ENCODE data around the gene CERS6. TPM values are rescaled to one million over a fixed set of nuclear protein-coding genes. Genes with fewer than 3 reads are reported as not detected.

Gene CERS6
- total and polyA plus RNA-seq, 2 experiments from 2014 or later = 7.4 to 35.0 TPM

- TF ChIP-seq, protein P1, sequence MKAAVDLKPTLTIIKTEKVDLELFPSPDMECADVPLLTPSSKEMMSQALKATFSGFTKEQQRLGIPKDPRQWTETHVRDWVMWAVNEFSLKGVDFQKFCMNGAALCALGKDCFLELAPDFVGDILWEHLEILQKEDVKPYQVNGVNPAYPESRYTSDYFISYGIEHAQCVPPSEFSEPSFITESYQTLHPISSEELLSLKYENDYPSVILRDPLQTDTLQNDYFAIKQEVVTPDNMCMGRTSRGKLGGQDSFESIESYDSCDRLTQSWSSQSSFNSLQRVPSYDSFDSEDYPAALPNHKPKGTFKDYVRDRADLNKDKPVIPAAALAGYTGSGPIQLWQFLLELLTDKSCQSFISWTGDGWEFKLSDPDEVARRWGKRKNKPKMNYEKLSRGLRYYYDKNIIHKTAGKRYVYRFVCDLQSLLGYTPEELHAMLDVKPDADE (IDR thresholded peaks at IDR 0.05) = no peak
These were observed 275.5 kb downstream of the CERS6 start (continued) for GRCh38 chr2:168731616-168732015.

- no peak for DNase-seq (ENCODE audit: low spot score)
- no peaks in the 10 kb centered on the region for H3F3A ChIP-seq (replicated peaks; ENCODE audit: low read depth)
- H3K27me3 Mint-ChIP-seq (ENCODE audit: insufficient read depth, low read depth, poor library complexity) = no peaks in the 10 kb centered on the region
- H4K20me1 ChIP-seq (replicated peaks; ENCODE audit: insufficient read depth) = no peaks in the 10 kb centered on the region
- H3K27ac ChIP-seq (ENCODE audit: low read depth) = no peak overlapping the region
- no peak overlapping the region for H3K4me2 ChIP-seq
- peaks cover 25% of the 10 kb centered on the region for H3K4me1 ChIP-seq (ENCODE audit: insufficient read depth)
- H3K27ac Mint-ChIP-seq = peak overlapping the region; percentile 14; the same call in 1 of the 2 replicates
- no peak overlapping the region for H3K4me3 ChIP-seq
- H2AFZ ChIP-seq = no peak overlapping the region
- H3K36me3 ChIP-seq (ENCODE audit: insufficient read depth) = no peaks in the 10 kb centered on the region
- H3K4me1 Mint-ChIP-seq = peaks cover 36% of the 10 kb centered on the region
- no peak for ATAC-seq
- no peaks in the 10 kb centered on the region for H3K9me2 ChIP-seq (ENCODE audit: insufficient read depth)
- H3K4me3 Mint-ChIP-seq = no peak overlapping the region
- H3K9me3 Mint-ChIP-seq = no peaks in the 10 kb centered on the region
- H3K27me3 ChIP-seq (ENCODE audit: insufficient read depth) = no peaks in the 10 kb centered on the region
- TF ChIP-seq, protein P1 (IDR thresholded peaks at IDR 0.05) = no peak
- TF ChIP-seq EZH2phosphoT487 (IDR thresholded peaks at IDR 0.05; ENCODE audit: unreplicated experiment) (no peak), NANOG (IDR thresholded peaks at IDR 0.05; ENCODE audit: borderline replicate concordance) (no peak), CREB1 (CRISPR knock-in tag; IDR thresholded peaks at IDR 0.05; ENCODE audit: low read depth) (no peak)
- no peaks in the 10 kb centered on the region for H3K79me2 ChIP-seq (replicated peaks; ENCODE audit: insufficient read depth)
- H3K36me3 Mint-ChIP-seq (ENCODE audit: low read depth) = no peaks in the 10 kb centered on the region
These were observed 276.0 kb downstream of the CERS6 start for GRCh38 chr2:168732100-168732499.

- DNase-seq (ENCODE audit: low spot score) = no peak
- Histone ChIP-seq H3K27me3 (ENCODE audit: insufficient read depth) (no peaks in the 10 kb centered on the region), H3K4me3 (no peak overlapping the region), H3K79me2 (replicated peaks; ENCODE audit: insufficient read depth) (no peaks in the 10 kb centered on the region), H3F3A (replicated peaks; ENCODE audit: low read depth) (no peaks in the 10 kb centered on the region), H3K27ac (ENCODE audit: low read depth) (no peak overlapping the region), H4K20me1 (replicated peaks; ENCODE audit: insufficient read depth) (no peaks in the 10 kb centered on the region), H3K9me2 (ENCODE audit: insufficient read depth) (no peaks in the 10 kb centered on the region), H3K4me1 (ENCODE audit: insufficient read depth) (peaks cover 25% of the 10 kb centered on the region), H3K4me2 (no peak overlapping the region), H2AFZ (no peak overlapping the region), H3K36me3 (ENCODE audit: insufficient read depth) (no peaks in the 10 kb centered on the region)
- H3K27me3 Mint-ChIP-seq (ENCODE audit: insufficient read depth, low read depth, poor library complexity) = no peaks in the 10 kb centered on the region
- no peak for ATAC-seq
- H3K36me3 Mint-ChIP-seq (ENCODE audit: low read depth) = no peaks in the 10 kb centered on the region
- H3K4me1 Mint-ChIP-seq = peaks cover 36% of the 10 kb centered on the region
- H3K27ac Mint-ChIP-seq = peak overlapping the region; percentile 5; the same call in 1 of the 2 replicates
- H3K9me3 Mint-ChIP-seq = no peaks in the 10 kb centered on the region
- H3K4me3 Mint-ChIP-seq = no peak overlapping the region
- no peak for TF ChIP-seq EZH2phosphoT487 (IDR thresholded peaks at IDR 0.05; ENCODE audit: unreplicated experiment)
- no peak for TF ChIP-seq REST (IDR thresholded peaks at IDR 0.05; ENCODE audit: unreplicated experiment)
- TF ChIP-seq, protein P2, sequence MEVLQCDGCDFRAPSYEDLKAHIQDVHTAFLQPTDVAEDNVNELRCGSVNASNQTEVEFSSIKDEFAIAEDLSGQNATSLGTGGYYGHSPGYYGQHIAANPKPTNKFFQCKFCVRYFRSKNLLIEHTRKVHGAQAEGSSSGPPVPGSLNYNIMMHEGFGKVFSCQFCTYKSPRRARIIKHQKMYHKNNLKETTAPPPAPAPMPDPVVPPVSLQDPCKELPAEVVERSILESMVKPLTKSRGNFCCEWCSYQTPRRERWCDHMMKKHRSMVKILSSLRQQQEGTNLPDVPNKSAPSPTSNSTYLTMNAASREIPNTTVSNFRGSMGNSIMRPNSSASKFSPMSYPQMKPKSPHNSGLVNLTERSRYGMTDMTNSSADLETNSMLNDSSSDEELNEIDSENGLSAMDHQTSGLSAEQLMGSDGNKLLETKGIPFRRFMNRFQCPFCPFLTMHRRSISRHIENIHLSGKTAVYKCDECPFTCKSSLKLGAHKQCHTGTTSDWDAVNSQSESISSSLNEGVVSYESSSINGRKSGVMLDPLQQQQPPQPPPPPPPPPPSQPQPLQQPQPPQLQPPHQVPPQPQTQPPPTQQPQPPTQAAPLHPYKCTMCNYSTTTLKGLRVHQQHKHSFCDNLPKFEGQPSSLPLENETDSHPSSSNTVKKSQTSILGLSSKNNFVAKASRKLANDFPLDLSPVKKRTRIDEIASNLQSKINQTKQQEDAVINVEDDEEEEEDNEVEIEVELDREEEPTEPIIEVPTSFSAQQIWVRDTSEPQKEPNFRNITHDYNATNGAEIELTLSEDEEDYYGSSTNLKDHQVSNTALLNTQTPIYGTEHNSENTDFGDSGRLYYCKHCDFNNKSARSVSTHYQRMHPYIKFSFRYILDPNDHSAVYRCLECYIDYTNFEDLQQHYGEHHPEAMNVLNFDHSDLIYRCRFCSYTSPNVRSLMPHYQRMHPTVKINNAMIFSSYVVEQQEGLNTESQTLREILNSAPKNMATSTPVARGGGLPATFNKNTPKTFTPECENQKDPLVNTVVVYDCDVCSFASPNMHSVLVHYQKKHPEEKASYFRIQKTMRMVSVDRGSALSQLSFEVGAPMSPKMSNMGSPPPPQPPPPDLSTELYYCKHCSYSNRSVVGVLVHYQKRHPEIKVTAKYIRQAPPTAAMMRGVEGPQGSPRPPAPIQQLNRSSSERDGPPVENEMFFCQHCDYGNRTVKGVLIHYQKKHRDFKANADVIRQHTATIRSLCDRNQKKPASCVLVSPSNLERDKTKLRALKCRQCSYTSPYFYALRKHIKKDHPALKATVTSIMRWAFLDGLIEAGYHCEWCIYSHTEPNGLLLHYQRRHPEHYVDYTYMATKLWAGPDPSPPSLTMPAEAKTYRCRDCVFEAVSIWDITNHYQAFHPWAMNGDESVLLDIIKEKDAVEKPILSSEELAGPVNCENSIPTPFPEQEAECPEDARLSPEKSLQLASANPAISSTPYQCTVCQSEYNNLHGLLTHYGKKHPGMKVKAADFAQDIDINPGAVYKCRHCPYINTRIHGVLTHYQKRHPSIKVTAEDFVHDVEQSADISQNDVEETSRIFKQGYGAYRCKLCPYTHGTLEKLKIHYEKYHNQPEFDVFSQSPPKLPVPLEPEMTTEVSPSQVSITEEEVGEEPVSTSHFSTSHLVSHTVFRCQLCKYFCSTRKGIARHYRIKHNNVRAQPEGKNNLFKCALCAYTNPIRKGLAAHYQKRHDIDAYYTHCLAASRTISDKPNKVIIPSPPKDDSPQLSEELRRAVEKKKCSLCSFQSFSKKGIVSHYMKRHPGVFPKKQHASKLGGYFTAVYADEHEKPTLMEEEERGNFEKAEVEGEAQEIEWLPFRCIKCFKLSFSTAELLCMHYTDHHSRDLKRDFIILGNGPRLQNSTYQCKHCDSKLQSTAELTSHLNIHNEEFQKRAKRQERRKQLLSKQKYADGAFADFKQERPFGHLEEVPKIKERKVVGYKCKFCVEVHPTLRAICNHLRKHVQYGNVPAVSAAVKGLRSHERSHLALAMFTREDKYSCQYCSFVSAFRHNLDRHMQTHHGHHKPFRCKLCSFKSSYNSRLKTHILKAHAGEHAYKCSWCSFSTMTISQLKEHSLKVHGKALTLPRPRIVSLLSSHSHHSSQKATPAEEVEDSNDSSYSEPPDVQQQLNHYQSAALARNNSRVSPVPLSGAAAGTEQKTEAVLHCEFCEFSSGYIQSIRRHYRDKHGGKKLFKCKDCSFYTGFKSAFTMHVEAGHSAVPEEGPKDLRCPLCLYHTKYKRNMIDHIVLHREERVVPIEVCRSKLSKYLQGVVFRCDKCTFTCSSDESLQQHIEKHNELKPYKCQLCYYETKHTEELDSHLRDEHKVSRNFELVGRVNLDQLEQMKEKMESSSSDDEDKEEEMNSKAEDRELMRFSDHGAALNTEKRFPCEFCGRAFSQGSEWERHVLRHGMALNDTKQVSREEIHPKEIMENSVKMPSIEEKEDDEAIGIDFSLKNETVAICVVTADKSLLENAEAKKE (CRISPR knock-in tag; IDR thresholded peaks at IDR 0.05) = no peak
- no peak for TF ChIP-seq JUNB (IDR thresholded peaks at IDR 0.05; ENCODE audit: unreplicated experiment)
- no peak for TF ChIP-seq STAT1 (IDR thresholded peaks at IDR 0.05; ENCODE audit: unreplicated experiment)
These were observed 276.4 kb downstream of the CERS6 start for GRCh38 chr2:168732506-168732905.
